SK-MEL-5 (cell line): ENCODE measurements around the gene NCR3LG1. TPM values are rescaled to one million over a fixed set of nuclear protein-coding genes. Genes with fewer than 3 reads are reported as not detected.

ENCODE experiments used
- DNase-seq: peaks from one replicate; pipeline ENCODE4 v3.0.0-alpha.2; 2016; ENCODE audit warnings: low read depth, low spot score
- in situ Hi-C: cut with HindIII; loops from 2 replicates; pipeline ENCODE4 v1.10.0; 2016; ENCODE audit warnings: low sequenced_read_pairs, high pct_unique_total_duplicates, low pct_unique_long_range_greater_than_20kb
- polyA plus RNA-seq, 2 experiments: library from polyadenylated mRNA; depleted of rRNA; stranded (reverse); fragments of >200 nt; gene quantifications; 2 replicates each; pipeline ENCODE4 v1.2.3, GENCODE V29; 2015
- total RNA-seq: library from RNA; depleted of rRNA; stranded (reverse); fragments of >200 nt; shearing (Covaris generic); gene quantifications from 2 replicates; pipeline ENCODE4 v1.2.3, GENCODE V29; 2014; rRNA removed

The NCR3LG1 gene
- total RNA-seq, result 5.7 and 6.6 TPM in 2 replicates
- polyA plus RNA-seq (2015; cell fraction: cytosol; rRNA removed), result 2.9 and 4.9 TPM in 2 replicates
- 9.4 and 11.4 TPM in 2 replicates for polyA plus RNA-seq (2015; cell fraction: nucleus; rRNA removed)

- in situ Hi-C loops, result no loop called here
Measured at GRCh38 chr11:17351510-17352176, at the start of gene NCR3LG1. NCR3LG1 (plus strand) TSS chr11:17351800; CDS start chr11:17351970, 170 bp downstream.

GRCh38 chr11:17313349-17314231 is 38.0 kb upstream of the NCR3LG1 start:
- DNase-seq, result no peak
- in situ Hi-C loops, result no loop called here

More at GRCh38 chr11:17351510-17352176, at the start of gene NCR3LG1:
- DNase-seq, result peak; percentile 41

- DNase-seq, result no peak
- in situ Hi-C loops, result no loop called here
Measured at GRCh38 chr11:17314232-17314547, 37.4 kb upstream of the NCR3LG1 start.

- in situ Hi-C loops, result no loop called here
- DNase-seq, result no peak
Measured at GRCh38 chr11:17314904-17315426, 36.6 kb upstream of the NCR3LG1 start.

- in situ Hi-C loops, result no loop called here
- no peak for DNase-seq
Measured at GRCh38 chr11:17328871-17329494, 22.6 kb upstream of the NCR3LG1 start.

GRCh38 chr11:17331669-17332068 is 19.9 kb upstream of the NCR3LG1 start:
- no peak for DNase-seq
- in situ Hi-C loops, result no loop called here

- no peak for DNase-seq
- in situ Hi-C loops, result no loop called here
Measured at GRCh38 chr11:17333799-17334586, 17.6 kb upstream of the NCR3LG1 start.

GRCh38 chr11:17343257-17343656 is 8.3 kb upstream of the NCR3LG1 start:
- DNase-seq, result no peak
- in situ Hi-C loops, result no loop called here

GRCh38 chr11:17343907-17344306 is 7.7 kb upstream of the NCR3LG1 start:
- DNase-seq, result no peak
- in situ Hi-C loops, result no loop called here

GRCh38 chr11:17347676-17348075 is 3.9 kb upstream of the NCR3LG1 start:
- no peak for DNase-seq
- in situ Hi-C loops, result no loop called here

GRCh38 chr11:17350455-17351171 is 987 bp upstream of the NCR3LG1 start:
- no peak for DNase-seq
- in situ Hi-C loops, result no loop called here

- DNase-seq, result no peak
- in situ Hi-C loops, result no loop called here
Measured at GRCh38 chr11:17351172-17351509, 459 bp upstream of the NCR3LG1 start.

GRCh38 chr11:17352950-17353820 is 1.6 kb downstream of the NCR3LG1 start:
- in situ Hi-C loops, result no loop called here
- DNase-seq, result peak; percentile 72

- DNase-seq, result no peak
Measured at GRCh38 chr11:17353821-17354600, 2.4 kb downstream of the NCR3LG1 start.

GRCh38 chr11:17354601-17354991 is 3.0 kb downstream of the NCR3LG1 start:
- in situ Hi-C loops, result no loop called here
- peak; percentile 85 for DNase-seq

More at GRCh38 chr11:17353821-17354600, 2.4 kb downstream of the NCR3LG1 start:
- in situ Hi-C loops, result no loop called here
